Kidney (tissue), 14 donors: ENCODE measurements around the gene USH1G. TPM values are rescaled to one million over a fixed set of nuclear protein-coding genes. Genes with fewer than 3 reads are reported as not detected.

Experiments used
- DNase-seq, 5 donors: peaks; one replicate each; pipeline ENCODE4 v3.0.0-alpha.2; 2013 to 2020
- FAIRE-seq: peaks from 2 replicates; lab custom pipeline; 2012; peaks lifted over from hg19 to GRCh38; lab: Jason Lieb, UNC
- H3K27ac ChIP-seq, 2 donors: one replicate each; pipeline ENCODE4 v1.7.0; 2013; ENCODE audit warnings: low read depth in 2 of 2, low read length in 2 of 2, inconsistent platforms in 1 of 2
- H3K27me3 ChIP-seq: one replicate; pipeline ENCODE4 v1.7.1; 2013; ENCODE audit warnings: low read length, inconsistent platforms; ENCODE audit not compliant: control insufficient read depth, insufficient read depth
- H3K36me3 ChIP-seq, 3 donors: one replicate each; pipeline versions ENCODE4 v1.7.0 to v1.7.1; 2013; ENCODE audit warnings: low read length in 3 of 3, control low read depth in 1 of 3, inconsistent platforms in 1 of 3; ENCODE audit not compliant: insufficient read depth in 3 of 3, control insufficient read depth in 2 of 3
- H3K4me1 ChIP-seq, 3 donors: one replicate each; pipeline versions ENCODE4 v1.7.0 to v1.7.1; 2013; ENCODE audit warnings: low read length in 3 of 3, inconsistent platforms in 1 of 3, low read depth in 1 of 3; ENCODE audit not compliant: control insufficient read depth in 2 of 3, insufficient read depth in 2 of 3
- H3K4me3 ChIP-seq, 3 donors: one replicate each; pipeline versions ENCODE4 v1.7.0 to v1.8.1; 2013; ENCODE audit warnings: low read length in 3 of 3, control low read depth in 1 of 3, inconsistent platforms in 1 of 3
- H3K9ac ChIP-seq, 3 donors: one replicate each; pipeline versions ENCODE4 v1.7.0 to v1.7.1; 2013; ENCODE audit warnings: low read length in 3 of 3, control low read depth in 1 of 3, inconsistent platforms in 1 of 3
- H3K9me3 ChIP-seq, 3 donors: one replicate each; pipeline versions ENCODE4 v1.7.0 to v1.7.1; 2013; ENCODE audit warnings: low read length in 3 of 3, control low read depth in 1 of 3, inconsistent platforms in 1 of 3; ENCODE audit not compliant: control insufficient read depth in 2 of 3, insufficient read depth in 1 of 3
- CTCF ChIP-seq: IDR thresholded peaks from 3 replicates; pipeline ENCODE4 v1.5.1; 2012; ENCODE audit warnings: mild to moderate bottlenecking, moderate library complexity, borderline replicate concordance; ENCODE audit not compliant: insufficient read depth; ENCODE audit errors: extremely low read depth
- intact Hi-C: fragments of 100-400 bp; cut with DNase I; formaldehyde crosslinking; loops from one replicate; pipeline ENCODE4 v1.11.1; 2022
- polyA plus RNA-seq: library from polyadenylated mRNA; stranded (reverse); fragments of 350-450 nt; fragmentation: Illumina TruSeq; extraction: RNeasy Lipid Tissue Mini Kit (QIAGEN cat#74804); gene quantifications from one replicate; pipeline ENCODE4 v1.2.3, GENCODE V29; 2014; ENCODE audit warnings: low read depth, low replicate concordance; ENCODE audit not compliant: insufficient read depth
- total RNA-seq: library from RNA; stranded (reverse); fragmentation: NEBNext Ultra II Directional; extraction: Animal tissue kit (Norgen Biotek cat#: 25700); gene quantifications from one replicate; pipeline ENCODE4 v1.2.1, GENCODE V29; 2021
- donor health status: control.
- donor health status: control.
- donor health status: control.
- donor health status: control.
- donor health status: control.
- donor health status: DM: yes; HTN: yes; CAD: no.
- donor health status: Normal renal cell carcinoma (clear cell type).

USH1G gene
- total and polyA plus RNA-seq, 2 donors from 2014 or later = 0.17 to 0.22 TPM

- Histone ChIP-seq H3K27me3 (peaks cover 22% of the 10 kb centered on the region), H3K9ac (no peak overlapping the region), H3K9me3 (no peaks in the 10 kb centered on the region), H3K27ac (no peak overlapping the region), H3K4me1 (no peaks in the 10 kb centered on the region), H3K4me3 (no peak overlapping the region), H3K36me3 (no peaks in the 10 kb centered on the region)
- TF ChIP-seq CTCF = no peak
- intact Hi-C loops = no loop called here
- DNase-seq (peak in 3 of 5 donors; percentile 33 to 54 (median 43)), FAIRE-seq (no peak)
These were observed 14.3 kb upstream of the USH1G start for GRCh38 chr17:74937064-74938051.

GRCh38 chr17:74936470-74936799 is 13.4 kb upstream of the USH1G start:
- peaks cover 18% of the 10 kb centered on the region for H3K27me3 ChIP-seq

GRCh38 chr17:74935585-74936469 is 12.8 kb upstream of the USH1G start, which contains the start of gene OTOP3:
TSS of gene OTOP3 (plus strand) at chr17:74935898. CDS start at chr17:74935922, 24 bp downstream.
- DNase-seq = peak in 1 of 5 donors; percentile 59
- Histone ChIP-seq H3K9ac (no peak within 1 kb of the TSS), H3K4me1 (no peaks in the 10 kb centered on the region), H3K27ac (no peak within 1 kb of the TSS), H3K4me3 (no peak within 1 kb of the TSS), H3K9me3 (no peaks in the 10 kb centered on the region), H3K27me3 (peaks cover 18% of the 10 kb centered on the region), H3K36me3 (no peaks in the 10 kb centered on the region)
- TF ChIP-seq CTCF = no peak
- no peak for FAIRE-seq
- intact Hi-C loops = no loop called here

More at GRCh38 chr17:74936470-74936799, 13.4 kb upstream of the USH1G start:
- intact Hi-C loops = no loop called here
- TF ChIP-seq CTCF = no peak
- no peaks in the 10 kb centered on the region for H3K4me1 ChIP-seq
- no peak overlapping the region for H3K4me3 ChIP-seq
- H3K9me3 ChIP-seq = no peaks in the 10 kb centered on the region
- no peaks in the 10 kb centered on the region for H3K36me3 ChIP-seq
- DNase-seq (peak in 1 of 5 donors; percentile 65), FAIRE-seq (no peak)
- no peak overlapping the region for H3K27ac ChIP-seq
- H3K9ac ChIP-seq = no peak overlapping the region
